ENCODE measurements around the gene APOA1.

DNA sequence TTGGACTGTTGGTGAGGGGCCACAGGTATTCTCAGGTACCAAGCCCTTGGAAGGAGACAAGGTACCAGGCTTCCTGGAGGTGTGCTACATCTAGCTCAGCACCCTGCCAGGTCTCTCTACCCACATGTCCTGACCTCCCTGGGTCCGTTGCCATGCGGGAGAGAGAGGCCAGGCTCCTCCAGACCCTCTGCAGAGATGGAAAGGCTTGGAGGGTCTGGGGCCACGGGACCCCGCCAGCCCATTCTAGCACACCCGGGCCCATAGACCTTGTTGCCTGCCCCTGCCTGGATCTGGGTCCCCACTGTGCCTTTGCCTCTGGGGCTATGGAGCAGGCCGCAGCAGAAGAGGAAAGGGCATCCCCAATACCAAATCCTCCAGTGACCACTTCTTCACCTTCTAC is 10.0 kb downstream of the APOA1 start:
- TF ChIP-seq RAD21 (IDR thresholded peaks at IDR 0.05; ENCODE audit: low read length) (no peak), CEBPB (IDR thresholded peaks at IDR 0.05; ENCODE audit: low read depth, low read length) (no peak), BHLHE40 (IDR thresholded peaks at IDR 0.05; ENCODE audit: low read depth, low read length) (no peak)
- TF ChIP-seq, protein P1, sequence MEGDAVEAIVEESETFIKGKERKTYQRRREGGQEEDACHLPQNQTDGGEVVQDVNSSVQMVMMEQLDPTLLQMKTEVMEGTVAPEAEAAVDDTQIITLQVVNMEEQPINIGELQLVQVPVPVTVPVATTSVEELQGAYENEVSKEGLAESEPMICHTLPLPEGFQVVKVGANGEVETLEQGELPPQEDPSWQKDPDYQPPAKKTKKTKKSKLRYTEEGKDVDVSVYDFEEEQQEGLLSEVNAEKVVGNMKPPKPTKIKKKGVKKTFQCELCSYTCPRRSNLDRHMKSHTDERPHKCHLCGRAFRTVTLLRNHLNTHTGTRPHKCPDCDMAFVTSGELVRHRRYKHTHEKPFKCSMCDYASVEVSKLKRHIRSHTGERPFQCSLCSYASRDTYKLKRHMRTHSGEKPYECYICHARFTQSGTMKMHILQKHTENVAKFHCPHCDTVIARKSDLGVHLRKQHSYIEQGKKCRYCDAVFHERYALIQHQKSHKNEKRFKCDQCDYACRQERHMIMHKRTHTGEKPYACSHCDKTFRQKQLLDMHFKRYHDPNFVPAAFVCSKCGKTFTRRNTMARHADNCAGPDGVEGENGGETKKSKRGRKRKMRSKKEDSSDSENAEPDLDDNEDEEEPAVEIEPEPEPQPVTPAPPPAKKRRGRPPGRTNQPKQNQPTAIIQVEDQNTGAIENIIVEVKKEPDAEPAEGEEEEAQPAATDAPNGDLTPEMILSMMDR (conservative IDR thresholded peaks at IDR 0.05; ENCODE audit: low read depth, low read length), result no peak

Data from IMR-90 (cell line).